GM12878 (cell line): ENCODE data around the gene PCIF1.

ENCODE experiments used
- EZH2 ChIP-seq: IDR thresholded peaks from 2 replicates; pipeline ENCODE4 v1.6.1; 2012; ENCODE audit warnings: low read depth, mild to moderate bottlenecking, control low read depth, inconsistent platforms, low read length, borderline replicate concordance; ENCODE audit not compliant: control insufficient read depth
- GABPA ChIP-seq: IDR thresholded peaks from 2 replicates; pipeline ENCODE4 v1.6.1; 2014; ENCODE audit warnings: antibody characterized with exemption, low read depth, mild to moderate bottlenecking, inconsistent platforms
- HDAC6 ChIP-seq: fragments of 200-600 bp; sonication (generic); IDR thresholded peaks from one replicate; pipeline ENCODE4 v1.8.0; 2017; ENCODE audit warnings: antibody characterized with exemption; ENCODE audit not compliant: unreplicated experiment
- NFYB ChIP-seq: IDR thresholded peaks from 2 replicates; pipeline ENCODE4 v1.6.1; 2011; ENCODE audit warnings: low read depth, mild to moderate bottlenecking, low read length, improper control_type of control experiment, moderate library complexity; ENCODE audit not compliant: insufficient read depth
- NRF1 ChIP-seq: conservative IDR thresholded peaks from 2 replicates; pipeline ENCODE4 v1.6.1; 2011; ENCODE audit warnings: mild to moderate bottlenecking, low read depth, low read length, improper control_type of control experiment
- POLR2AphosphoS5 ChIP-seq: IDR thresholded peaks from 2 replicates; pipeline ENCODE4 v1.6.1; 2011; ENCODE audit warnings: mild to moderate bottlenecking, low read length, inconsistent platforms
- RAD21 ChIP-seq: IDR thresholded peaks from 2 replicates; pipeline ENCODE4 v1.6.1; 2011; ENCODE audit warnings: mild to moderate bottlenecking, low read depth, low read length, moderate library complexity; ENCODE audit not compliant: insufficient read depth
- RELA ChIP-seq: fragments of 450-650 bp; IDR thresholded peaks from 2 replicates; pipeline ENCODE4 v1.8.0; 2014; ENCODE audit warnings: borderline replicate concordance; ENCODE audit not compliant: partially characterized antibody
- ZNF207 ChIP-seq: fragments of 450-650 bp; IDR thresholded peaks from 2 replicates; pipeline ENCODE4 v1.6.1; 2014; ENCODE audit warnings: antibody characterized with exemption, mild to moderate bottlenecking, borderline replicate concordance
- ZNF274 ChIP-seq: IDR thresholded peaks from one replicate; pipeline ENCODE4 v1.8.0; 2011; ENCODE audit not compliant: insufficient read length, insufficient read depth
- ZZZ3 ChIP-seq: IDR thresholded peaks from 2 replicates; pipeline ENCODE4 v1.6.1; 2011; ENCODE audit warnings: low read depth; ENCODE audit not compliant: control insufficient read depth, insufficient read length
- TF ChIP-seq, protein P1 (sequence below), 3 experiments: IDR thresholded peaks in 2 of 3; conservative IDR thresholded peaks in 1 of 3; 2 replicates each; pipeline ENCODE4 v1.5.1; 2011; ENCODE audit warnings: low read depth in 3 of 3, low read length in 3 of 3, mild to moderate bottlenecking in 3 of 3, control low read depth in 2 of 3, moderate library complexity in 2 of 3, inconsistent platforms in 1 of 3, mixed read lengths in 1 of 3; ENCODE audit not compliant: control insufficient read depth in 2 of 3, insufficient read depth in 1 of 3; ENCODE audit errors: extremely low read depth in 1 of 3
- TF ChIP-seq, protein P2 (sequence below): IDR thresholded peaks from 2 replicates; pipeline ENCODE4 v1.6.1; 2012; ENCODE audit warnings: low read length, inconsistent platforms

DNA sequence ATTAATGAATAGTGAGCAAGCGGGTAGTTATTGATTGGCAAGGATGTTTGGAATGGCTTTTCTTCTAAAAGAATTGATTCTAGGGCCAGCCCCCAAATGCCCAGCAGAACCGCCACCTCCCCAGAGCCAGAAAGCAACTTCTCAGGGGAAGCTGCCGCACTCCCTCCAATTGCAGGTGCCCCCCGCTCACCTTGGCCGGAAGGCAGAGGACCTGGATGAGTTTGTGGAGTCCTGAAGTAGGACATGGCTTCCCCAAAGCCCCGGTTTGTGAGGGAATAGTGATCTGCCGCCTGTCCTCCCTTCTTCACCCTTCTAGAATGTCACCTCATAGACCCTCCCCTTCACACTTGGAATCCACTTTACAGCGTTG lies 47.2 kb upstream of the PCIF1 start, which contains the start of gene SPATA25:
- TF ChIP-seq ZNF274: no peak
- no peak for TF ChIP-seq HDAC6
- no peak for TF ChIP-seq NFYB
- no peak for TF ChIP-seq ZNF207
- no peak for TF ChIP-seq GABPA
- TF ChIP-seq, protein P1, sequence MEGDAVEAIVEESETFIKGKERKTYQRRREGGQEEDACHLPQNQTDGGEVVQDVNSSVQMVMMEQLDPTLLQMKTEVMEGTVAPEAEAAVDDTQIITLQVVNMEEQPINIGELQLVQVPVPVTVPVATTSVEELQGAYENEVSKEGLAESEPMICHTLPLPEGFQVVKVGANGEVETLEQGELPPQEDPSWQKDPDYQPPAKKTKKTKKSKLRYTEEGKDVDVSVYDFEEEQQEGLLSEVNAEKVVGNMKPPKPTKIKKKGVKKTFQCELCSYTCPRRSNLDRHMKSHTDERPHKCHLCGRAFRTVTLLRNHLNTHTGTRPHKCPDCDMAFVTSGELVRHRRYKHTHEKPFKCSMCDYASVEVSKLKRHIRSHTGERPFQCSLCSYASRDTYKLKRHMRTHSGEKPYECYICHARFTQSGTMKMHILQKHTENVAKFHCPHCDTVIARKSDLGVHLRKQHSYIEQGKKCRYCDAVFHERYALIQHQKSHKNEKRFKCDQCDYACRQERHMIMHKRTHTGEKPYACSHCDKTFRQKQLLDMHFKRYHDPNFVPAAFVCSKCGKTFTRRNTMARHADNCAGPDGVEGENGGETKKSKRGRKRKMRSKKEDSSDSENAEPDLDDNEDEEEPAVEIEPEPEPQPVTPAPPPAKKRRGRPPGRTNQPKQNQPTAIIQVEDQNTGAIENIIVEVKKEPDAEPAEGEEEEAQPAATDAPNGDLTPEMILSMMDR (IDR thresholded peaks at IDR 0.05 in 2 of 3, conservative IDR thresholded peaks at IDR 0.05 in 1 of 3; ENCODE audit: control insufficient read depth in 2 of 3, extremely low read depth in 1 of 3, insufficient read depth in 1 of 3, low read depth in 3 of 3, low read length in 3 of 3): no peak
- TF ChIP-seq, protein P2, sequence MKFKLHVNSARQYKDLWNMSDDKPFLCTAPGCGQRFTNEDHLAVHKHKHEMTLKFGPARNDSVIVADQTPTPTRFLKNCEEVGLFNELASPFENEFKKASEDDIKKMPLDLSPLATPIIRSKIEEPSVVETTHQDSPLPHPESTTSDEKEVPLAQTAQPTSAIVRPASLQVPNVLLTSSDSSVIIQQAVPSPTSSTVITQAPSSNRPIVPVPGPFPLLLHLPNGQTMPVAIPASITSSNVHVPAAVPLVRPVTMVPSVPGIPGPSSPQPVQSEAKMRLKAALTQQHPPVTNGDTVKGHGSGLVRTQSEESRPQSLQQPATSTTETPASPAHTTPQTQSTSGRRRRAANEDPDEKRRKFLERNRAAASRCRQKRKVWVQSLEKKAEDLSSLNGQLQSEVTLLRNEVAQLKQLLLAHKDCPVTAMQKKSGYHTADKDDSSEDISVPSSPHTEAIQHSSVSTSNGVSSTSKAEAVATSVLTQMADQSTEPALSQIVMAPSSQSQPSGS: no peak
- TF ChIP-seq EZH2: no peak
- no peak for TF ChIP-seq ZZZ3
- no peak for TF ChIP-seq POLR2AphosphoS5
- TF ChIP-seq RELA: no peak
- TF ChIP-seq RAD21: no peak
- no peak for TF ChIP-seq NRF1
